K562 (cell line): ENCODE results near the gene IL1RL2. TPM values are rescaled to one million over a fixed set of nuclear protein-coding genes. Genes with fewer than 3 reads are reported as not detected.

Experiments
- ATAC-seq: fragments of 200-7000 bp; cut with Tn5 transposase; 3 replicates; pipeline ENCODE4 v1.9.1; 2020; ENCODE audit warnings: moderate library complexity
- BruUV-seq: library from RNA; stranded (reverse); fragments of 400-500 nt; replicated peaks from 2 replicates; lab custom pipeline; 2021; lab: Mats Ljungman, UMichigan
- CTCF ChIA-PET: fragments of 300-600 bp; formaldehyde crosslinking; extraction: SDS; loops from one replicate; lab custom pipeline; 2021; ENCODE audit warnings: low intra/inter-chr PET ratio; lab: Yijun Ruan, JAX
- POLR2A ChIA-PET: fragments of 300-600, 350-650 bp; sonication (Branson Sonifier 250); formaldehyde crosslinking; extraction: SDS; loops from one replicate; lab custom pipeline; 2021; ENCODE audit warnings: antibody characterized with exemption, inconsistent platforms; lab: Yijun Ruan, JAX
- DNase-seq, 4 experiments: peaks; one replicate each; pipeline versions ENCODE4 v3.0.0 to v3.0.0-alpha.2; 2011 to 2018; ENCODE audit warnings: low spot score in 3 of 4, mixed read lengths in 3 of 4; ENCODE audit errors: extremely low read depth in 1 of 4
- FAIRE-seq: peaks from 2 replicates; lab custom pipeline; 2011; peaks lifted over from hg19 to GRCh38; lab: Jason Lieb, UNC
- H2AFZ ChIP-seq: 2 replicates; pipeline ENCODE4 v1.6.0; 2011; ENCODE audit warnings: low read depth, low read length, control low read depth, inconsistent platforms
- H3K27ac ChIP-seq: fragments of 200-600 bp; 3 replicates; pipeline ENCODE4 v1.8.0; 2011; ENCODE audit warnings: low read depth, mild to moderate bottlenecking, control low read depth, inconsistent platforms, low read length, moderate library complexity, mixed read lengths; ENCODE audit errors: extremely low read depth
- H3K27me3 ChIP-seq, 2 experiments: fragments of 300-600 bp in 1 of 2; 2 replicates in 1 of 2; 3 replicates in 1 of 2; pipeline versions ENCODE4 v1.6.0 to v1.8.0; 2011; ENCODE audit warnings: inconsistent platforms in 2 of 2, low read length in 2 of 2, mild to moderate bottlenecking in 1 of 2, mixed read lengths in 1 of 2, moderate library complexity in 1 of 2; ENCODE audit not compliant: control insufficient read depth in 2 of 2, insufficient read depth in 2 of 2
- H3K36me3 ChIP-seq: fragments of 300-600 bp; 3 replicates; pipeline ENCODE4 v1.8.0; 2011; ENCODE audit warnings: mild to moderate bottlenecking, low read length, inconsistent platforms; ENCODE audit not compliant: control insufficient read depth, insufficient read depth
- H3K4me1 ChIP-seq, 2 experiments: fragments of 200-600 bp in 1 of 2; replicated peaks in 1 of 2; 2 replicates in 1 of 2; 3 replicates in 1 of 2; pipeline versions ENCODE4 v1.5.1 to v1.8.0; 2011; ENCODE audit warnings: inconsistent platforms in 2 of 2, low read length in 2 of 2, mild to moderate bottlenecking in 1 of 2, mixed read lengths in 1 of 2, moderate library complexity in 1 of 2; ENCODE audit not compliant: control insufficient read depth in 2 of 2, insufficient read depth in 2 of 2
- H3K4me2 ChIP-seq: 2 replicates; pipeline ENCODE4 v1.6.1; 2011; ENCODE audit warnings: low read length, control low read depth, inconsistent platforms, mixed read lengths; ENCODE audit not compliant: insufficient read depth
- H3K4me3 ChIP-seq: fragments of 200-600 bp; sonication (generic), shearing (Covaris generic); 2 replicates; pipeline ENCODE4 v1.5.1; 2016; ENCODE audit warnings: control low read depth, inconsistent platforms
- H3K79me2 ChIP-seq: fragments of 200-600 bp; 3 replicates; pipeline ENCODE4 v1.8.0; 2011; ENCODE audit warnings: low read length, inconsistent platforms; ENCODE audit not compliant: control insufficient read depth, insufficient read depth
- H3K9ac ChIP-seq, 2 experiments: 2 replicates each; pipeline versions ENCODE4 v1.6.0 to v1.6.1; 2011; ENCODE audit warnings: low read depth in 2 of 2, low read length in 2 of 2, control low read depth in 1 of 2, inconsistent platforms in 1 of 2, mild to moderate bottlenecking in 1 of 2, mixed read lengths in 1 of 2; ENCODE audit not compliant: insufficient read depth in 1 of 2
- H3K9me1 ChIP-seq: one replicate; pipeline ENCODE4 v1.6.0; 2011; ENCODE audit warnings: inconsistent platforms, mild to moderate bottlenecking, low read length, moderate library complexity; ENCODE audit not compliant: control insufficient read depth, insufficient read depth
- H3K9me3 ChIP-seq: replicated peaks from 2 replicates; pipeline ENCODE4 v1.5.1; 2011; ENCODE audit warnings: low read depth, low read length, inconsistent platforms; ENCODE audit not compliant: control insufficient read depth, insufficient read depth
- H4K20me1 ChIP-seq: replicated peaks from 2 replicates; pipeline ENCODE4 v1.6.1; 2011; ENCODE audit warnings: low read length, inconsistent platforms, mixed read lengths; ENCODE audit not compliant: control insufficient read depth, insufficient read depth
- MTA3 ChIP-seq: fragments of 450-650 bp; formaldehyde crosslinking; IDR thresholded peaks from 2 replicates; pipeline ENCODE4 v1.6.1; 2017; ENCODE audit warnings: mild to moderate bottlenecking, borderline replicate concordance
- NCOR1 ChIP-seq: fragments of 450-650 bp; IDR thresholded peaks from 2 replicates; pipeline ENCODE4 v1.6.1; 2016; ENCODE audit warnings: mild to moderate bottlenecking, moderate library complexity
- NFE2L1 ChIP-seq: fragments of 450-650 bp; IDR thresholded peaks from 2 replicates; pipeline ENCODE4 v1.6.1; 2016; ENCODE audit warnings: missing genetic modification characterization, low read depth, mild to moderate bottlenecking, missing compliant biosample characterization, moderate library complexity, borderline replicate concordance
- RBM15 ChIP-seq: fragments of 200-400 bp; formaldehyde crosslinking; IDR thresholded peaks from 2 replicates; pipeline ENCODE4 v1.6.1; 2018; ENCODE audit warnings: mild to moderate bottlenecking, low read length, moderate library complexity; ENCODE audit not compliant: insufficient read depth
- ZNF197 ChIP-seq: fragments of 200-800 bp; sonication (Bioruptor generic); IDR thresholded peaks from 2 replicates; pipeline ENCODE4 v1.6.1; 2016; ENCODE audit warnings: low read depth, missing genetic modification characterization, missing compliant biosample characterization
- WGBS: fragments of 100-300 bp; shearing (Covaris generic); methylation state at CpG from one replicate; pipeline ENCODE4 v1.1.6; 2016; ENCODE audit warnings: low coverage, mixed read lengths; ENCODE audit not compliant: insufficient coverage; ENCODE audit errors: missing lambda C conversion rate; 5-methylcytosine and 5-hydroxymethylcytosine counted together
- in situ Hi-C: fragments of 300-500 bp; cut with MboI; formaldehyde crosslinking; loops from 4 replicates; pipeline ENCODE4 v1.15.0; 2018; ENCODE audit warnings: inconsistent platforms, mixed read lengths
- intact Hi-C: fragments of 100-400 bp; cut with micrococcal nuclease; formaldehyde crosslinking; loops from 2 replicates; pipeline ENCODE4 v1.14.2; 2022
- polyA plus RNA-seq, 8 experiments: library from polyadenylated mRNA; depleted of rRNA in 4 of 8; stranded (reverse) in 5 of 8; unstranded in 3 of 8; fragments of >200 nt; fragmentation: Nextera tagmentation in 2 of 8; fragmentation: Illumina TruSeq in 1 of 8; extraction: Ambion mirVana in 2 of 8; extraction: Trizol in 1 of 8; gene quantifications; 2 replicates each; pipeline versions ENCODE4 v1.2.1 to v1.2.3, GENCODE V29; 2011 to 2014; ENCODE audit warnings: inconsistent platforms in 1 of 8, missing spikeins in 1 of 8
- total RNA-seq, 7 experiments: library from RNA; depleted of rRNA in 6 of 7; stranded (reverse); fragments of >200 nt in 6 of 7; fragmentation: Illumina TruSeq in 2 of 7; extraction: Trizol in 2 of 7; gene quantifications; 2 replicates each; pipeline versions ENCODE4 v1.2.1 to v1.2.3, GENCODE V29; 2011 to 2021; ENCODE audit warnings: low replicate concordance in 1 of 7
- TF ChIP-seq, protein P1 (sequence below): fragments of 250-450 bp; sonication (Bioruptor Pico); IDR thresholded peaks from 2 replicates; pipeline ENCODE4 v1.5.0; 2020; ENCODE audit warnings: mild to moderate bottlenecking
- TF ChIP-seq, protein P2 (sequence below): fragments of 250-450 bp; sonication (Bioruptor Pico); IDR thresholded peaks from 2 replicates; pipeline ENCODE4 v1.4.0; 2020; ENCODE audit warnings: mild to moderate bottlenecking
- TF ChIP-seq, protein P3 (sequence below), 2 experiments: fragments of 450-650 bp; formaldehyde crosslinking in 1 of 2; IDR thresholded peaks; 2 replicates each; pipeline versions ENCODE4 v1.4.0 to v1.6.1; 2014 to 2020; ENCODE audit warnings: mild to moderate bottlenecking in 2 of 2, borderline replicate concordance in 1 of 2, low read depth in 1 of 2

Gene IL1RL2
- total and polyA plus RNA-seq, 9 of the 15 experiments (the other 6 are each of a cell fraction or from before 2014, with no cell fraction given), result not detected

DNA sequence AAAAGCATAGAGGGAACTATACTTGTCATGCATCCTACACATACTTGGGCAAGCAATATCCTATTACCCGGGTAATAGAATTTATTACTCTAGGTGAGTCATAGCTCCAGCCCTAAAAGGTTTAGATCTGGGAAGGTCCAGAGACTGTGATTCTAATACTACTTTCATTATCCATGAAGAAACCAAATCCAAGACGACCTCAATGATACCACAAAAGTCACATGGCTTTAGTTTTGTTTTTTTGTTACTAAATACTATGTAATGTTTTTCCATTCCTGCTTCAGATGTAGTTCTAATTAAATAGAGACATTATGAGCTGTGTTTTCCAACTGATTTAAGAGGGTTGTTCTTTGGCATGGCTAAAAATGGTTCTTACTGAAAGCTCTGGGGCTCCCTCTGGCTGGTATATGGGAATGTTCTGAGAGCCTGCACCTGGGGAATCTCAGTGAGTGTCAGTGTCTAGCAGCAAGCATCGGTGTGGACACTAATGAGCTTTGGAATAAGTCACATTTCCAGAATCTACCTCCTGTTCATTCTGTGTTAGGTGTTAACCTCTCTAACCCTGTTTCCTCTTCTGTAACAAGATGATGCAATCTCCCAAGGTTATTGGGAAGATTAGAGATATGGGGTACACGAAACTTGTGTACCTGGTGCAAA, 20.5 kb upstream of the IL1RL2 start:
- DNase-seq, result peak in 2 of 4 experiments; percentile 25 to 48
- H3K9ac ChIP-seq, result no peak overlapping the region
- H3K9me3 ChIP-seq, result no peaks in the 10 kb centered on the region
- 26% methylated on average over 4 of the region's 4 CpGs for whole genome bisulfite sequencing
- intact Hi-C loops (loop anchor here (1.0 to 5.0 kb wide), 3 partner anchors 76 to 146 kb away; no protein-coding TSS in a partner anchor), in situ Hi-C loops (no loop called here)
- no TSS peak for BruUV-seq
- peak; percentile 91 for ATAC-seq
- no peak overlapping the region for H3K4me3 ChIP-seq
- ChIA-PET POLR2A (interaction anchor here (0.9 to 1.7 kb wide), 4 partner anchors 12 to 146 kb away, joined by 3 to 5 read pairs (median 4); no protein-coding TSS in a partner anchor), CTCF (interaction anchor here (0.7 to 2.6 kb wide), 3 partner anchors 146 to 282 kb away, joined by 3 to 20 read pairs (median 8); no protein-coding TSS in a partner anchor)
- no peak overlapping the region for H3K27ac ChIP-seq
- no peaks in the 10 kb centered on the region for H4K20me1 ChIP-seq
- H3K4me1 ChIP-seq, result no peaks in the 10 kb centered on the region
- H3K9me1 ChIP-seq, result no peaks in the 10 kb centered on the region
- H3K27me3 ChIP-seq, result no peaks in the 10 kb centered on the region
- no peaks in the 10 kb centered on the region for H3K36me3 ChIP-seq
- no peak overlapping the region for H2AFZ ChIP-seq
- no peak overlapping the region for H3K4me2 ChIP-seq
- no peaks in the 10 kb centered on the region for H3K79me2 ChIP-seq
- peak; percentile 58 for FAIRE-seq
- TF ChIP-seq, protein P1, sequence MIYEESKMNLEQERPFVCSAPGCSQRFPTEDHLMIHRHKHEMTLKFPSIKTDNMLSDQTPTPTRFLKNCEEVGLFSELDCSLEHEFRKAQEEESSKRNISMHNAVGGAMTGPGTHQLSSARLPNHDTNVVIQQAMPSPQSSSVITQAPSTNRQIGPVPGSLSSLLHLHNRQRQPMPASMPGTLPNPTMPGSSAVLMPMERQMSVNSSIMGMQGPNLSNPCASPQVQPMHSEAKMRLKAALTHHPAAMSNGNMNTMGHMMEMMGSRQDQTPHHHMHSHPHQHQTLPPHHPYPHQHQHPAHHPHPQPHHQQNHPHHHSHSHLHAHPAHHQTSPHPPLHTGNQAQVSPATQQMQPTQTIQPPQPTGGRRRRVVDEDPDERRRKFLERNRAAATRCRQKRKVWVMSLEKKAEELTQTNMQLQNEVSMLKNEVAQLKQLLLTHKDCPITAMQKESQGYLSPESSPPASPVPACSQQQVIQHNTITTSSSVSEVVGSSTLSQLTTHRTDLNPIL, result no peak
- TF ChIP-seq NFE2L1 (tag), result no peak
- no peak for TF ChIP-seq ZNF197
- TF ChIP-seq, protein P2, sequence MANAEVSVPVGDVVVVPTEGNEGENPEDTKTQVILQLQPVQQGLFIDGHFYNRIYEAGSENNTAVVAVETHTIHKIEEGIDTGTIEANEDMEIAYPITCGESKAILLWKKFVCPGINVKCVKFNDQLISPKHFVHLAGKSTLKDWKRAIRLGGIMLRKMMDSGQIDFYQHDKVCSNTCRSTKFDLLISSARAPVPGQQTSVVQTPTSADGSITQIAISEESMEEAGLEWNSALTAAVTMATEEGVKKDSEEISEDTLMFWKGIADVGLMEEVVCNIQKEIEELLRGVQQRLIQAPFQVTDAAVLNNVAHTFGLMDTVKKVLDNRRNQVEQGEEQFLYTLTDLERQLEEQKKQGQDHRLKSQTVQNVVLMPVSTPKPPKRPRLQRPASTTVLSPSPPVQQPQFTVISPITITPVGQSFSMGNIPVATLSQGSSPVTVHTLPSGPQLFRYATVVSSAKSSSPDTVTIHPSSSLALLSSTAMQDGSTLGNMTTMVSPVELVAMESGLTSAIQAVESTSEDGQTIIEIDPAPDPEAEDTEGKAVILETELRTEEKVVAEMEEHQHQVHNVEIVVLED (CRISPR knock-in tag), result no peak
- TF ChIP-seq MTA3, result no peak
- TF ChIP-seq RBM15, result no peak
- TF ChIP-seq, protein P3, sequence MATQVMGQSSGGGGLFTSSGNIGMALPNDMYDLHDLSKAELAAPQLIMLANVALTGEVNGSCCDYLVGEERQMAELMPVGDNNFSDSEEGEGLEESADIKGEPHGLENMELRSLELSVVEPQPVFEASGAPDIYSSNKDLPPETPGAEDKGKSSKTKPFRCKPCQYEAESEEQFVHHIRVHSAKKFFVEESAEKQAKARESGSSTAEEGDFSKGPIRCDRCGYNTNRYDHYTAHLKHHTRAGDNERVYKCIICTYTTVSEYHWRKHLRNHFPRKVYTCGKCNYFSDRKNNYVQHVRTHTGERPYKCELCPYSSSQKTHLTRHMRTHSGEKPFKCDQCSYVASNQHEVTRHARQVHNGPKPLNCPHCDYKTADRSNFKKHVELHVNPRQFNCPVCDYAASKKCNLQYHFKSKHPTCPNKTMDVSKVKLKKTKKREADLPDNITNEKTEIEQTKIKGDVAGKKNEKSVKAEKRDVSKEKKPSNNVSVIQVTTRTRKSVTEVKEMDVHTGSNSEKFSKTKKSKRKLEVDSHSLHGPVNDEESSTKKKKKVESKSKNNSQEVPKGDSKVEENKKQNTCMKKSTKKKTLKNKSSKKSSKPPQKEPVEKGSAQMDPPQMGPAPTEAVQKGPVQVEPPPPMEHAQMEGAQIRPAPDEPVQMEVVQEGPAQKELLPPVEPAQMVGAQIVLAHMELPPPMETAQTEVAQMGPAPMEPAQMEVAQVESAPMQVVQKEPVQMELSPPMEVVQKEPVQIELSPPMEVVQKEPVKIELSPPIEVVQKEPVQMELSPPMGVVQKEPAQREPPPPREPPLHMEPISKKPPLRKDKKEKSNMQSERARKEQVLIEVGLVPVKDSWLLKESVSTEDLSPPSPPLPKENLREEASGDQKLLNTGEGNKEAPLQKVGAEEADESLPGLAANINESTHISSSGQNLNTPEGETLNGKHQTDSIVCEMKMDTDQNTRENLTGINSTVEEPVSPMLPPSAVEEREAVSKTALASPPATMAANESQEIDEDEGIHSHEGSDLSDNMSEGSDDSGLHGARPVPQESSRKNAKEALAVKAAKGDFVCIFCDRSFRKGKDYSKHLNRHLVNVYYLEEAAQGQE (IDR thresholded peaks at IDR 0.05; ENCODE audit: borderline replicate concordance), result peak; percentile 90; the same call in 1 of the 2 replicates
- TF ChIP-seq, protein P3 (CRISPR knock-in tag; IDR thresholded peaks at IDR 0.05; ENCODE audit: low read depth), result no peak
- no peak for TF ChIP-seq NCOR1
